HT-29 (cell line): ENCODE data around the gene MOXD1. TPM values are rescaled to one million over a fixed set of nuclear protein-coding genes. Genes with fewer than 3 reads are reported as not detected.
A peak's percentile ranks its signal among the peaks of the same experiment; 100 is the strongest.
"Not testable (repeated sequence)": the region's sequence is repeated elsewhere in the genome, so short reads cannot be mapped to it uniquely, and the experiment has no call there.

ENCODE experiments used
- DNase-seq: peaks from one replicate; pipeline ENCODE4 v3.0.0-alpha.2; 2015; ENCODE audit warnings: low spot score
- total RNA-seq: library from RNA; depleted of rRNA; stranded (reverse); fragments of >200 nt; shearing (Covaris generic); gene quantifications from 2 replicates; pipeline ENCODE4 v1.2.3, GENCODE V29; 2014

Gene MOXD1
- total RNA-seq, 1 experiment from 2014 or later, result not detected

- no peak for DNase-seq
Observed at GRCh38 chr6:132285004-132285780, 116.1 kb downstream of the MOXD1 start.

DNA sequence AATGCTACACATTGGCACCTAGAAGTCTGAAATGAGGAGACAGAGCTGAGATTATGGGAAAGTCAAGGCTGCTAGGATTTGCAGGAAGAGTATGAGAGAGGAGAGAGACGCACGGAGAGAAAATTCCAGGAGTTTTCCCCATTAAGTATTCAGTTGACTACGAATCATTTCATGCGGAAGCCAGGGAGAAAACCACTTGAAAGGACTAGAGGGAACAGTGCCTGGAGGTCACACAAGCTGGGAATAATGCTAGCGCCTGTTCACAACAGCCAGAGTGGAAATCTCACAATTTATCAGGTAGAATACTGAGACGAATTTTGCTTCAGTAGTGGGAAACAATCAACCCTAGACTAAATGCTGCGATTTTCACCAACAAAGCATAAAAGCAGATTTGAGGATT is 118.6 kb downstream of the MOXD1 start:
- DNase-seq, result no peak

GRCh38 chr6:132280436-132280835 is 120.8 kb downstream of the MOXD1 start:
- no peak for DNase-seq

DNA sequence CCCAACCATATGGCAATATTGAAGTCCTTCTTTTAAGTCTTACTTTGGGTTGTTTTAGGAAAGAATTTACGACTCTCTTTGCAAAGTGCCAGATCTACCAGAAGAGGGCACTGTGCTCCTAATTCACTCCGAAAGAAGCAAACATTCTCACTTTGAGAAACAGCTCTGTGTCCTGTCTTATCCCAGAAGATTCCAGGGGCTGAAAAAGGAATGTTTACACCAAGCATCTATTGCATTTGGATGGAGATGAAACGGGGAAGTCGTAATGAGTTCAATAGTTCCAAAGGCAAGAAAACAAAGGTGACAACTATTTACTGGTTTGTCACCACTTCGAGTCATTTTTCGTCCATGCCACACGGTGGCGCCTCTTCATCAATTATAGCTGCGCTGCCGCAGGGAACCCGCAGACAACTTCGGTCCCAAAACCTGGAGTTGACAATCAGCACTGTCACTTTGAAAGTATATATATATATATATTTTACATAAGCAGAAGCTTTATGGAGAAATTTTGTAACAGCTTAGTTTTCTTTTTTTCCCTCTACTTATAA is 121.6 kb downstream of the MOXD1 start:
- peak; percentile 85 for DNase-seq

DNA sequence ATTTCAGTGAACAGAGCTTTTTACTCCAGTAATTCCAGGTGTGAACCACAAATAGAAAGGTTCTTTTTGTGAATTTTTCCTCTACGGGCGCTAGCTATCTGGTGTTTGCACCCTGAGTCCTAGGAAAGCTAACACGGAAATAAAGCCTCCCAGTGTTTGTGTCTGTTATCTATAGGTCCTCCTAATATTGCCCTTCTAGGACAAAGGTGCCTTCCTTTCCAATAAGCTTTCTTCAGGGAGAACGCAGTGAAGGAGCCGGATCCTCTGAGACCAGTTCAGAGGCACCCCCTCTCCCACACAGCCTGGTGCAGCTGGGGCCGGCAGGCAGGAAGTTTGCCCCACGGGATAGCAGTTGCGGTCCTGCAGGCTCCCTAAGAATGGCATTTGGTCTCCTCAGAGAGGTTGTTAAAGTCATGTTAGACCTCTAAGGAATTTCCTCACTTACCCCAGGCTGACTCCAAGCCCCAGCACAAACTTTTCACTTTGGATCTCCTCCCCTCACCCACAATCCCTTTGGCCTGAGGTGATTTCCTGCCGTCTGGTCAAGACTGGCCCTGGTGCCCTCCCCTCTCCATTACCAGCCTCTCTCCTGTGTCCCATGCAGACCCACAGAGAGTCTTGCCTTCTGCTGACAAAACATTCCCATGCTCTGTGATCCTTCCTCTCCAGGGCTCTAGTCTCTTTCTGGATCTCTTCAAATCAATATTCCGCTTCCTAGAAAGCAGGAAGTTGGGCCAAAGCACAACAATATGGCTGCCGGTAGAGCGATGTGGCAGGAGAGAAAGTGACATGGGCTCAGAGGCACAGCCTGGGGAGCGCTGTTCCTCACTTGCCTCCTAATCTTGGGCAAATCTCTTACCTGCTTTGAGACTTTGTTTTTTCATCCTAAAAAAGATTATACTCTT is 126.0 kb downstream of the MOXD1 start:
- DNase-seq, result no peak

DNA sequence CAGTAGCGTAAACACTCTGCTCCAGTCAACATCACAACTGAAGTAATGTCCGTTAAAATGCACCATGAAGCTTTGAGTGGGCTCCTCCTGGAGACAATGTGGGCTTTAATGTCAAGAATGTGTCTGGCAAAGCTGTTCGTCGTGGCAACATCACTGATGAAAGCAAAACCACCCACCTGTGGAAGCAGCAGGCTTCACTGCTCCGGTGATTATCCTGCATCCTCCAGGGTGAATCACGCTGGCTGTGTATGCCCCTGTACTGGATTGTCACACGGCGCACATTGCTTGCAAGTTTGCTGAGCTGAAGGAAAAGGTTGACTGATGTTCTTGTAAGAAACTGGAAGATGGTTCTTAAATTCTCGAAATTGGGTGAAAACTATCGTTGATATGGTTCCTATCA is 128.5 kb downstream of the MOXD1 start:
- no peak for DNase-seq

- no peak for DNase-seq
Observed at GRCh38 chr6:132270726-132271402, 130.4 kb downstream of the MOXD1 start.

DNA sequence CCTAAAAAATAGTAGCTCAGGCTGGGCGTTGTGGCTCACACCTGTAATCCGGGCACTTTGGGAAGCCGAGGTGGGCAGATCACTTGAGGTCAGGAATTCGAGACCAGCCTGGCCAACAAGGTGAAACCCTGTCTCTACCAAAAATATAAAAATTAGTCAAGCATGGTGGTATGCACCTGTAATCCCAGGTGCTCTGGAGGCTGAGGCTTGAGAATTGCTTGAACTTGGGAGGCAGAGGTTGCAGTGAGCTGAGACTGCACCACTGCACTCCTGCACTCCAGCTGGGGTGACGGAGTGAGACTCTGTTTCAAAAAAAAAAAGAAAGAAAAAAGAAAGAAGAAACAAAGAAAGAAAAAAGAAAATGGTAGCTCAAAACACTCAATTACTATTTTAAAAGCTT is 132.6 kb downstream of the MOXD1 start:
- not testable (repeated sequence) for DNase-seq

- DNase-seq, result no peak
Observed at GRCh38 chr6:132268209-132268608, 133.1 kb downstream of the MOXD1 start.

DNA sequence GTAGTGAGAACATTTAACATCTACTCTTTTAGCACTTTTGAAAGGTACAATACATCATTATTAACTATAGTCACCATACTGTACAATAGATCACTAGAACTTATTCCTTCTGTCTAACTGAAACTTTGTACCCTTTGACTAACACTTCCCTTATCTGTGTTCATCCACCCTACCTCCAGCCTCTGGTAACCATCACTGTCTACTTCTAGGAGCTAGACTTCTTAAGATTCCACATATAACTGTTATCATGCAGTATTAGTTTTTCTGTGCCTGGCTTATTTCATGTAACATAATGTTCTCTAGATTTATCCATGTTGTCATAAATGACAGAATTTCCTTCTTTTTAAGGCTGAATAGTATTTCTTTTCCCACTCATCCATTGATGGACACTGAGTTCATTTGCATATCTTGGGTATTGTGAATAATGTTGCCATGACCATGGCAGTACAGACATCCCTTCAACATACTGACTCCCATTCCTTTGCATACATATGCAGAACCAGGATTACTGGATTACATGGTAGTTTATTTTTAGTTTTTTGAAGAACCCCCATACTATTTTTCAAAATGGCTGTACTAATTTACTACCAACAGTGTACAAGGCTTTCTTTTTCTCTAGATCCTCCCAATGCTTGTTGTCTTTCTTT is 135.7 kb downstream of the MOXD1 start:
- no peak for DNase-seq

DNA sequence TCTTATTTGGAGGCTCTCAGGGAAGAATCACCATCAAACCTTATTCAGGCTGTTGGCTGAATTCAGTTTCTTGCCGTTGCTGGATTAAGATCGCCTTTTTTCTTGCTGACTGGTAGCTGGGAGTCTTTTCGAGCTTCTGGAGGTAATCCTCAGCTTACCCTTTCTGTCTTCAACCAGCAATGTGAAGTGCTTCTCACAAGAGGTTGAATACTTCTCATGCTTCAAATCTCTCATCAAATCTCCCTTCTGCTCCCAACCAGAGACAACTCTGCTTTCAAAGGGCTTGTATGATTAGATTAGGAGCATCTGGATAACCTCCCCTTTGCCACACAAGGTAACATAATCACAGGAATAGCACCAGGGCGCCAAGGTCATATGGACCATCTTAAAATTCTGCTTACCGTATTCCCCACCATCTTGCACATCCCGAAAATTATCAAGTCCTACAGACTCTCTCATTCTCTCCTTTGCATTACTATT is 137.2 kb downstream of the MOXD1 start:
- DNase-seq, result no peak

- no peak for DNase-seq
Observed at GRCh38 chr6:132261354-132261753, 139.9 kb downstream of the MOXD1 start.

GRCh38 chr6:132259070-132259469 is 142.2 kb downstream of the MOXD1 start:
- DNase-seq, result peak; percentile 18

GRCh38 chr6:132257561-132257960 is 143.7 kb downstream of the MOXD1 start:
- no peak for DNase-seq

DNA sequence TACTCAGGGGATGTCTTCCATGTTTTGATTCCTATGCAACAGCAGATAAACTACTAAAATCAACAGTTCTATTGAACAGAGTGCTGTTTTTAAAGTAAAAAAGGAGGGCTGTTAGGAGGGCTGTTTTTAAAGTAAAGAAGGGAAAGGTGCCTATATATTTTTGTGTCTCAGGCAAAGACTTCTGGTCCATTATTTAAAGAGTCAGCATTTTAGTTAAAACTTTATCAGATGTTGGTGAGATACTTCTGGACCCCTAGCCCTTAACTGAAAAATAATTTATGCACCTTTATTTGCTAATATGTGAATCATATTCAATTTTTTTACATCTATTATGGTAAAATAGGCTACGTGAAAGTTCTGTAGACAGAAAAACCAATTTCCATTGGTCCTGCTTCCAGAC is 144.8 kb downstream of the MOXD1 start:
- no peak for DNase-seq

DNA sequence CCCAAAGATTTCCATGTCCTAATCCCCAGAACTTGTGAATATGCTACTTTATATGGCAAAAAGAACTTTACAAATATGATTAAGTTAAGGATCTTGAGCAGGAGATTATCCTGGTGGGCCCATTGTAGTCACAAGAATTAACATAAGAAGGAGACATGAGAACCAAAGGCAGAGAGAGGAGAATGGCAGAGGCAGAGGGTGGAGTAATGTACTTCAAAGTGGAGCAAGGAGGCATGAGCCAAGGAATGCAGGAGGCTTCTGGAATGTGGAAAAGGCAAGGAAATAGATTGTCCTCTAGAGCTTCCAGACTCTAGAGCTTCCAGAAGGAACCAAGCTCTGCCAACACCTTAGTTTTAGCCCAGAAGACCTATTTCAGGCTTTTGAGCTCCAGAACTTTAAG is 147.4 kb downstream of the MOXD1 start:
- no peak for DNase-seq

- no peak for DNase-seq
Observed at GRCh38 chr6:132253211-132253610, 148.1 kb downstream of the MOXD1 start.

- no peak for DNase-seq
Observed at GRCh38 chr6:132252113-132252512, 149.2 kb downstream of the MOXD1 start.

GRCh38 chr6:132251711-132252110 is 149.6 kb downstream of the MOXD1 start:
- no peak for DNase-seq

- no peak for DNase-seq
Observed at GRCh38 chr6:132247381-132248159, 153.7 kb downstream of the MOXD1 start.
